HEK293 (cell line): ENCODE data around the gene TRIM26.

Source experiments
- BCL11A ChIP-seq: fragments of 450-650 bp; formaldehyde crosslinking; IDR thresholded peaks from 2 replicates; pipeline ENCODE4 v1.5.1; 2016; ENCODE audit warnings: low read depth, missing biosample characterization, missing genetic modification characterization
- KLF10 ChIP-seq: fragments of 450-650 bp; IDR thresholded peaks from 2 replicates; pipeline ENCODE4 v1.5.1; 2018; ENCODE audit warnings: missing biosample characterization, mild to moderate bottlenecking, missing genetic modification characterization
- ZNF24 ChIP-seq: fragments of 450-650 bp; formaldehyde crosslinking; IDR thresholded peaks from 2 replicates; pipeline ENCODE4 v1.5.1; 2016; ENCODE audit warnings: missing biosample characterization, missing genetic modification characterization
- TF ChIP-seq, protein P1 (sequence below): fragments of 450-650 bp; formaldehyde crosslinking; IDR thresholded peaks from 2 replicates; pipeline ENCODE4 v1.5.1; 2016; ENCODE audit warnings: missing biosample characterization, missing genetic modification characterization

GRCh38 chr6:30184417-30185031 is 28.7 kb downstream of the TRIM26 start:
- no peak for TF ChIP-seq BCL11A (tag by site-specific recombination)
- no peak for TF ChIP-seq ZNF24 (tag by site-specific recombination)
- TF ChIP-seq, protein P1, sequence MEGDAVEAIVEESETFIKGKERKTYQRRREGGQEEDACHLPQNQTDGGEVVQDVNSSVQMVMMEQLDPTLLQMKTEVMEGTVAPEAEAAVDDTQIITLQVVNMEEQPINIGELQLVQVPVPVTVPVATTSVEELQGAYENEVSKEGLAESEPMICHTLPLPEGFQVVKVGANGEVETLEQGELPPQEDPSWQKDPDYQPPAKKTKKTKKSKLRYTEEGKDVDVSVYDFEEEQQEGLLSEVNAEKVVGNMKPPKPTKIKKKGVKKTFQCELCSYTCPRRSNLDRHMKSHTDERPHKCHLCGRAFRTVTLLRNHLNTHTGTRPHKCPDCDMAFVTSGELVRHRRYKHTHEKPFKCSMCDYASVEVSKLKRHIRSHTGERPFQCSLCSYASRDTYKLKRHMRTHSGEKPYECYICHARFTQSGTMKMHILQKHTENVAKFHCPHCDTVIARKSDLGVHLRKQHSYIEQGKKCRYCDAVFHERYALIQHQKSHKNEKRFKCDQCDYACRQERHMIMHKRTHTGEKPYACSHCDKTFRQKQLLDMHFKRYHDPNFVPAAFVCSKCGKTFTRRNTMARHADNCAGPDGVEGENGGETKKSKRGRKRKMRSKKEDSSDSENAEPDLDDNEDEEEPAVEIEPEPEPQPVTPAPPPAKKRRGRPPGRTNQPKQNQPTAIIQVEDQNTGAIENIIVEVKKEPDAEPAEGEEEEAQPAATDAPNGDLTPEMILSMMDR (tag by site-specific recombination) = no peak
- no peak for TF ChIP-seq KLF10 (tag by site-specific recombination)
